Measurements from ENCODE around the gene NBAS. TPM values are rescaled to one million over a fixed set of nuclear protein-coding genes. Genes with fewer than 3 reads are reported as not detected.

NBAS gene
- total and polyA plus RNA-seq, 9 of the 15 experiments (the other 6 are each of a cell fraction or from before 2014, with no cell fraction given), result 15.3 to 94.4 (median 69.9) TPM

DNA sequence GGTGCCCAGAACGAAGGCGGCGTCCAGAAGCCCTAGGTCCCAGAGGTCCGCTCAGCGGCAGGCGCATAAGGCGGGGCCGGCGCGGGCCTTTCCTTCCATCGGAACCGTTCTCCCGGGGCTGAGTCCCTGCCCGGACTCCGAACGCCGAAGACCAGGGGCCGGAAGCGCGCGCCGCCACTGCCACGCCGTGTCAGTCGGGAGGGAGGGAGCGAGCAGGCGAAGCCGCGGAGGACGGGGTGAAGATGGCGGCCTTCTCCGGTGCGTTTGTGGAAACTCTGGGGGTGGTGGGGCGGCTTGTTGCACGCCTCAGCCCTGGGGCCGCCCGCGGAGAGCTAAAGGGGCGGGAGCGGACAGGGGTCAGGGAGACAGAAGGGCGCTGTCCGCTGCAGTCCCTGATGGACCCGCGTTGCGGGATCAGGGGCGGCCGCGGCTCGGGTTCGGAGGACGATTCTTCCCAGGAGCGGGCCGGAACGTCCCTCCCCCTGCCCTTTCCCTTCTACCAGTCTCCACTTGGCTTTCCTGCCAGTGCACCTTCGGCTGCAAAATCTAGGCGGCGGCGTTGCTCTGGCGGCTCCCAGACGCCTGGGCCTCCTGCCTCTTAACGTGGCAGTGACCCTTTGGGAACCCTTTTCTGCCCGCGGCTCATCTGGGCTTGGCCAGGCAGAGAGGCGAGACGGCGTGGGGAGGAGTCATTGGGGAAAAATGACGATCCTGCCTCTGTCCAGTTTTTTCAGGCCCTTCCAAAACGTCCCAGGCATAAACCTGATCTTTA lies 30.7 kb upstream of the NBAS start, which contains the start of gene DDX1 (continued):
- TF ChIP-seq, protein P1, sequence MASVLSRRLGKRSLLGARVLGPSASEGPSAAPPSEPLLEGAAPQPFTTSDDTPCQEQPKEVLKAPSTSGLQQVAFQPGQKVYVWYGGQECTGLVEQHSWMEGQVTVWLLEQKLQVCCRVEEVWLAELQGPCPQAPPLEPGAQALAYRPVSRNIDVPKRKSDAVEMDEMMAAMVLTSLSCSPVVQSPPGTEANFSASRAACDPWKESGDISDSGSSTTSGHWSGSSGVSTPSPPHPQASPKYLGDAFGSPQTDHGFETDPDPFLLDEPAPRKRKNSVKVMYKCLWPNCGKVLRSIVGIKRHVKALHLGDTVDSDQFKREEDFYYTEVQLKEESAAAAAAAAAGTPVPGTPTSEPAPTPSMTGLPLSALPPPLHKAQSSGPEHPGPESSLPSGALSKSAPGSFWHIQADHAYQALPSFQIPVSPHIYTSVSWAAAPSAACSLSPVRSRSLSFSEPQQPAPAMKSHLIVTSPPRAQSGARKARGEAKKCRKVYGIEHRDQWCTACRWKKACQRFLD (CRISPR knock-in tag; IDR thresholded peaks at IDR 0.05), result peak; percentile 85; the same call in 1 of the 2 replicates
- TF ChIP-seq DIDO1 (tag; IDR thresholded peaks at IDR 0.05; ENCODE audit: low read depth) (peak; percentile 88; the same call in 1 of the 2 replicates), THAP12 (CRISPR knock-in tag; IDR thresholded peaks at IDR 0.05) (no peak; the same call in 1 of the 2 replicates), JUN (IDR thresholded peaks at IDR 0.05; ENCODE audit: borderline replicate concordance, low read depth, low read length) (no peak; the same call in 1 of the 2 replicates), JUN (CRISPR knock-in tag; IDR thresholded peaks at IDR 0.05; ENCODE audit: borderline replicate concordance) (peak; percentile 68; the same call in 1 of the 2 replicates), TEAD1 (CRISPR knock-in tag; IDR thresholded peaks at IDR 0.05) (peak; percentile 10 to 78; a peak in 1 of 4 replicates), GATA2 (CRISPR knock-in tag; IDR thresholded peaks at IDR 0.05) (no peak), RUNX1 (IDR thresholded peaks at IDR 0.05; ENCODE audit: low read depth) (no peak), SRSF1 (IDR thresholded peaks at IDR 0.05; ENCODE audit: low read depth, low read length) (no peak), TRIM24 (IDR thresholded peaks at IDR 0.05) (peak in 1 of 2 experiments; percentile 98; a peak in 2 of 4 replicates), ZNF354B (CRISPR knock-in tag; IDR thresholded peaks at IDR 0.05) (no peak), MTF1 (CRISPR knock-in tag; IDR thresholded peaks at IDR 0.05; ENCODE audit: borderline replicate concordance) (no peak), CBX3 (IDR thresholded peaks at IDR 0.05; ENCODE audit: borderline replicate concordance in 1 of 2, low read length in 2 of 2) (peak in 1 of 2 experiments; percentile 78; a peak in 1 of 3 replicates), POLR2G (IDR thresholded peaks at IDR 0.05; ENCODE audit: low read depth, low read length) (peak; percentile 98), CBX8 (IDR thresholded peaks at IDR 0.05; ENCODE audit: borderline replicate concordance, extremely low read depth, low read depth, low read length, poor library complexity, severe bottlenecking) (no peak), IFI16 (CRISPR knock-in tag; IDR thresholded peaks at IDR 0.05) (no peak), TFAM (CRISPR knock-in tag; conservative IDR thresholded peaks at IDR 0.05) (no peak), FOXA3 (CRISPR knock-in tag; conservative IDR thresholded peaks at IDR 0.05 in 1 of 2, IDR thresholded peaks at IDR 0.05 in 1 of 2) (peak in 1 of 2 experiments; percentile 88; a peak in 1 of 4 replicates), SMARCC2 (IDR thresholded peaks at IDR 0.05; ENCODE audit: low read depth) (no peak)

Measured in K562 (cell line).